HG03159 (cell line): ENCODE measurements around the gene ABLIM3.
"Not testable (repeated sequence)": the region's sequence is repeated elsewhere in the genome, so short reads cannot be mapped to it uniquely, and the experiment has no call there.

Source experiments
- ATAC-seq: cut with Tn5 transposase; IDR thresholded peaks from one replicate; pipeline ENCODE4 v1.9.1; 2021; ENCODE audit warnings: mild to moderate bottlenecking, moderate library complexity; ENCODE audit not compliant: unreplicated experiment

The ABLIM3 gene

DNA sequence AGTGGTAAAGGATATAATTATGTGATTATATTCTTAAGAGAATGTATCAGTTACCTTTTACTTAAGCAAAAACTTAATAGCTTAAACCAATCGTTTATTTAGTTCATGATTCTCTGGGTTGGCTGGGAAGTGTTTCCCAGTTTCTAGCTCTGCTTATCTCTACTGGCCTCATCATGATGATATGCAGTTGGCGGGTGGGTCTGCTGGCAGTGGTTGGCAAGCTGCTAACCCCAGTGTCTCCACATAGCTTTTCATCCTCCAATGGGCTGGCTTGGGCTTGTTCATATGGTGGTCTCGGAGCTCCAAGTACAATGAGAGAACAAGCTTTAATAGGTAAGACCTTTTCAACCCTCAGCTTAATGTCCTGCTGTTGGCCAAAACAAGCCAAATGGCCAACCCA is 43.8 kb downstream of the ABLIM3 start:
- ATAC-seq = no peak

DNA sequence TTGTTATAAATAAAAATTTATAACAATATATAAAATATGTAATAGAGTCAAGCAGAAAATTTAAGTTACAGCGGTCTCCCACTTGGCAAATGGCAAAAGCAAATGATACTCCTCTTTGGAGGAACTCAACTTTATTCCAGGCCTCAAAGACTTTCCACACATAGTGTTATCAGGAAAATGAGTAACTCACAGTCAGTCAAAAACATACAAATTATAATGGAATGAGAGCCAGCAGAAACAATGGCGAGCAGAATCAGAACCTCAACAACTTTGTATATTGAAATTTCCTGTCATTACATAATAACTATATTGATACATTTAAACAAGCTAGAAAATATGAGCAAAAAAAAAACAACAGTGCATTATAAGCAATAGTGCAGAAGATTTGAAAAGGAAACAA is 45.2 kb downstream of the ABLIM3 start:
- no peak for ATAC-seq

DNA sequence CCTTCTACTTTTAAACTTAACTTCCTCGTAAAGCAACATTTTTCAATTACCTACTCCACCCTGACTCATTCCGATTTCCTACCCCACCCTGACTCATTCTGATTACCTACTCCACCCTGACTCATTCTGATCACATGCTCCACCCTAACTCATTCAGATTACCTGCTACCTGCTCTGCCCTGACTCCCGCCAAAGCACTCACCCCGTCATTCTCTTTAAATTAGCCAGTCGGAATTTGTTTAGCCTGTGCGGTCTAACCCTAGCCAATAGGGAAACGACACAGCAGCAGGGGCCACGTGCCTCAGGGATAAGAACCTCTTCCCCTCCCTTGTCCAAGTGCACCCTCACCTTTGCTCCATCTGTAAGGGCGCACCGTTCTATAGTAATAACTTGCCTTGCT is 46.3 kb downstream of the ABLIM3 start:
- ATAC-seq = not testable (repeated sequence)

DNA sequence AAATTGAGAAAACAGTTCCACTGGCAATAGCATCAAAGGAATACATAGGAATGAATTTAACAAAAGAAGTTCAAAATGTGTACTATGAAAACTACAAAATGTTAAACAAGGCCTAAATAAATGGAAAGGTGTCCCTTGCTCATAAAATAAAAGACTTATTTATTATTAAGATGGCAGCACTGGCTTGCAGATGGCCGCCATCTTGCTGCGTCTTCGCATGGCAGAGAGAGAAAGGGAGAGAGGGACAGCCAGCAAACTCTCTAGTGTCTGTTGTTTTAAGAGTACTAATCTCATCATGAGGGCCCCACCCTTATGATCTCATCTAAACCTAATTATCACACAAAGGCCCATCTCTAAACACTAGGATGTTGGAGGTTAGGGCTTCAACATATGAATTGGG is 47.1 kb downstream of the ABLIM3 start:
- no peak for ATAC-seq

DNA sequence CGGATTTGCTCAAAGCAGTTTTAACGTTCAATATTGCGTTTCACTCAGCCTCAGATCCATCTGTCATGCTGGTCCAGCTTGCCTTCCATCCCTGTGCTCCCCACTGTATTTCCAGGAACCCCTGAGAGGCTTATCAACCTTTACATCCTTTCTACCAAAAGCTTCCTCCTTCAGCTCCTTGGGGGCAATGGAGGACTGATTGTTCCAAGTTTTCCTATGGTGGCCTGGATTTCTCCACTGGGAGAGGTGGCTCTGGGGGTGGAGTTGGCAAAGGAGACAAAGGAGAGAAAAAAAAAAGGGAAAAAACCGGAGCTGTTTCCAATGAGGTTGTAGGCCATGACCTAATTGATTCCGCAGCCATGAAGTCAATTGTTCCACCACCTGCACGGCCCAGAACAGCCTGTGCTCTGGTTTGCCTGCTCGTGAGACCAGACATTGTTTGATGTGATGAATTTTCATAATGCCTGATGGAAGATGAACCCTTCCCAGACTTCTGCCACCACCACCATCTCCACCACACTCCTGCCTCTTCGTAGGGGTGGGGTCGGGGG is 54.1 kb downstream of the ABLIM3 start:
- ATAC-seq = no peak

DNA sequence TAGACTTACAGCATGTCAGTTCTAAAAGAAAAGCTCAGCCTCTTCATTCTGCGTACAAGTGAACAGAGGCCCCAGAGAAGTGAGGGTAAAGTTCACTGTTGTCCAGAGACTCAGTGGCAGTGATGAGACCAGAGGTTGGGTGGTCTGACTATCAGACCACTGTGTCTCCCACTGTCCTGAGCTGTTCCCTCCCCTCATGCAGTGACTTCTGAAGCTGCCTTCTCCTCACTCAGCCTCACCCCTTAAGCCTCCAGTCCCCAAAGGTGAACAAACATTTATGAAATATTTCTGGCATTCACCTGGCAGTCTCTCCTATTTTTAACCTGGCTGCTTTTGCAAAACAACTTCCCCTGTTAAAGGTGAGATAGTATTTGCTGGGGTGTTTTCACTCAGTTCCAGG is 54.7 kb downstream of the ABLIM3 start:
- ATAC-seq = no peak

DNA sequence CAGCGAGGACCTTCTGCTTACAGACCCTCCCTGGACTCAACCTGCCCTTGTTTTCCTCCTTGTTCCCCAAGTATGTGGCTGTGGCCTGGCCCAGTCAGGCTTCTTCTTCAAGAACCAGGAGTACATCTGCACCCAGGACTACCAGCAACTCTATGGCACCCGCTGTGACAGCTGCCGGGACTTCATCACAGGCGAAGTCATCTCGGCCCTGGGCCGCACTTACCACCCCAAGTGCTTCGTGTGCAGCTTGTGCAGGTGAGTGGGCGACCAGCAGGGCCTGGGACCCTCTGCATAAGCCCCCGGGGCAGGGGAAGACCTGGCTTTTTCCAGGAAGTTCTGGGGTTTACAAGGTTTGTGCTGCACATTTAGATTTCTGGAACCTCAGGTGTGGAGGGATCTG is 56.9 kb downstream of the ABLIM3 start:
- no peak for ATAC-seq

DNA sequence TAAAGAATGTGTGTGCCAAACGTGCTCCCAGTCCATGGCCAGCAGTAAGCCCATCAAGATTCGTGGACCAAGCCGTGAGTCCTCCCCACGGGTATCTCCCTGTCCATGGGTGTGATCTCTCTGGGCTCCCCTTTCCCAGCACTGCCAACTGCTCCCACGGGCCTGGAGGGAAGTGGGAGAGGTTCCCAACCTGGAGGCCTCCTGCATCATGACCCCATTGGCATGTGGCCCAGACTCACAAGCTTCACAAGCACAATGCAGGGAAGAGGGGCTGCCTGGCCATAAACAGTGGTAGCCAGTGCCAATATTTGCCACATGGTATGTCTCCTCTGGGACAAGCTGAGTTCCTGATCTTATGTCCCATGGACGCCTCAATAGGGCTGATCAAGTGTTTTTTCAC is 59.1 kb downstream of the ABLIM3 start:
- no peak for ATAC-seq

DNA sequence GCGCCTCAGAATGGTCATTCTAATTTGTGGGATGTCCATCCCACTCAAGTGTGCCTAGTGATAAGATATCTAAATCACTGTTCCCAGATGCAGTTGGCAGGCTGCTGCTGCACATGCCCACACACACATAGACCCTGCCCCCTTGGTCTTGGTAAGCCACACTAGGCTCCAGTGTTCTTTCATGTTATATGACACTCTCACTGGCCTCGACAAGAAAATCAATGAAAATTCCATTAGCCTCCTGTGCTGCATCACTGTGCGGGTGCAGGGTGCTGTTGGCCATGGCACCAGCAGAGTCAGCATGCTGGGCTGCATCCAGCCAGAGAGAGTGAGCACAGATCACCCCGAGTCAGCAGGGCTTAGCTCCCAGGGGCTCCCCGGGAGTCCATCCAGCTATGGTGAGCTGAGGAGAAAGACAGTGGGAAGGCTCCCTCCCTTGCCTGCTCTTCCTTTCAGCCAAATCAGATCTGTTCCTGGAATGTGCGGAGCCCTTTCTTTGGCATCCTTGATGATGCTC is 59.9 kb downstream of the ABLIM3 start:
- no peak for ATAC-seq

DNA sequence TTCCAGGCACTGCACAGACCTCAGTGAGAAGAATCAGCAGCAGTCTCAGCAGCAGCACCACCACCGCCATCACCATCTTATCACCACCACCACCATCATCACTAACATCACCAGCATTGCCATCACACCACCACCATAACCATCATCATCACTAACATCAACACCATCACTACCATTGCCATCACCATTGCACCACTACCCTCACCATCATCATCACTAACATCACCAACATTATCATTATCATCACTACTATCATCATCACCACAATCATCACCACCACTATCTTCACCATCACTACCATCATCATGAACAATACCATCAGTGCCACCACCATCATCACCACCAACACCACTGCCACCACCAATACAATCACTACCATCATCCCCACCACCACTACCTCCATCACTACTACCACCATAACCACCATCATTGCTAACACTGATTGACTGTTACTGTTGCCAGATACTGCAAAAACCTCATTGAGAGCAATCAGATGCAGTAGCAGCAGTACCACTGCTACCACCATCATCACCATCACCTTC is 61.7 kb downstream of the ABLIM3 start:
- no peak for ATAC-seq

DNA sequence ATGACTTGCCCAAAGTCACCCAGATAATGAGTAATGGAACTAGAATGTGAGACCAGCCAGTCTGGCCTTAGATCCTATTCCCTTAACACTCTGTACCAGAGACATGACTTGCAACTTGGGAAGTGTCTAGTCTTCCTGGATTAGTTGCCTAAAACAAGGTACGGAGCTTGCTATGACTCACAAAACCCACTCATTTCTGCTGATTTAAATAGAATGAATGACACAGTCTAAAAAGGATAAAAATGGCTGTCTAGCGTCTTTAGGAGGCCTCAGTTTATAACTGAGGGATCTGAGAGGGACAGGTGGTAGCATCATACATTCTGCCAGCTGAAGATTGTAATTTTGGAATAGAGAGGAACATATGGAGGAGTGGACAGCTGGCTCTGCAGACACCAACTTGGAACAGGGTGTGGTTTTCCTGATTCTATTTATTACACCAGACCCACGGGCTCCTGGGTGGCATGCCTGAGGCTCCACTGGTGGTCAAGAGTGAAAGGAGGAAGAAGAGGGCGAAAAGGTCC is 62.7 kb downstream of the ABLIM3 start:
- no peak for ATAC-seq

DNA sequence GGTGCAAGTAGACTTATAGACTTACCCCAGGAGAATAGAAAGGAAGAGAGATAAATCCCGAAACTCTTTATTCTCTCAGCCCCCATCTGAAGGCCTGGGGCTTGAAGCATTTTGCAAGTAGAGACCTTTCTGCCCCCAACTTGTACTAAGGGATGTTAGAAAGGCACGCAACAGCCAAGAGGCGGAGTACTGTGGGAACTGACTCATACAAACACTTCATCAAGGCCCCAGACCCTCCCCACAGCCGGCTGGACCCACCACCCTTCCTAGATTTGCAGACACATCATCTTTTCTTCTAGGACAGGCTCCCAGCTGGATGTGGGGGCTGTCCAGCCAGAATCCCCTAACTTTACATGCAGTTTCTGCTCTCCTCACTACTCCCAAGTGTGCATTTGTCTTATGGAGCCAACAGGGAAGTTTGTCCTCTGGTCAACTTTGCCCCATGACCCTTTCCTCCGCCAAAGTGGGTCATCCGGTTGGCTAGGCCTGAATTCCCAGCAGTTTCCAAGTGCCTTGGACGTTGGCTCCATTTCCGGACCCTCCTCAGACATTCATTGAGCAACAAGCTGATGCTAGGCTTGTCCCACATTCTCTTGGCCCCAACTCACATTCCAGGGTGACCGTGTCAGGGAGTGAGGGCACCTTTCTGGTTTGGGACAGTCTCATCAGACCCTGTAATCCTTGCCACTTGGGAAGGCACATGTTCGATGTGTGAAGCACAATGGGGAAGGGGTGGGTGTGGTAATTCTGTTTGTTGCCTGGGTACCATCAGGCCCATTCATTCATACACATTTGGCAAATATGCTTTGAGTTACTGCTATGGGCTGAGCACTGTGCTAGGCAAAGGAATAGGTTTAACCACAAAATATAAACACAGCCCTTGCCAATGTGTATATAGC is 64.6 kb downstream of the ABLIM3 start:
- no peak for ATAC-seq

DNA sequence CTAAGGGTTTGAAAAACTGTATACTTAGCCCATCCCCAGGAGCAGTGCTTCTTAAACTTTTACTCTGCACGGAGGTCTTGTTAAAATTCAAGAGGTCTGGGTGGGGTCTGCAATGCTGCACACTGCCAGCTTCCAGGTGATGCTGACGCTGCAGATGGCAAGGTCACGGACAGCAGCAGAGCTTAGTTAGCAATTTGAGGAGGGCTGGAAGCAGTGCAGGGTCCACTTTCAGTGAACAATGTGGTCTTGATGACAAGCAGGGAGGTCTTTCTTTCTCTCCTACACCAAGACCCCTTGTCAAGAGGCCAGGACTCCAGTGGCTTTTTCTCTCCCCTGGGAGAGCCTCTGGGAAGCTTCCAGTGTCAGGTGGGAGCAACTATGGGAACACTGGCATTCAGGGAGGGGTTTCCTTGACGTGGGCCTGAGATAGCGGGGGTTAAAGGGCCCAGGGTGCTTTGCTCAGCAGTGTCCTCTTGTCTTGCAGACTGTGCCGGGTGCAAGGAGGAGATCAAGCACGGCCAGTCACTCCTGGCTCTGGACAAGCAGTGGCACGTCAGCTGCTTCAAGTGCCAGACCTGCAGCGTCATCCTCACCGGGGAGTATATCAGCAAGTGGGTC is 65.3 kb downstream of the ABLIM3 start:
- no peak for ATAC-seq

DNA sequence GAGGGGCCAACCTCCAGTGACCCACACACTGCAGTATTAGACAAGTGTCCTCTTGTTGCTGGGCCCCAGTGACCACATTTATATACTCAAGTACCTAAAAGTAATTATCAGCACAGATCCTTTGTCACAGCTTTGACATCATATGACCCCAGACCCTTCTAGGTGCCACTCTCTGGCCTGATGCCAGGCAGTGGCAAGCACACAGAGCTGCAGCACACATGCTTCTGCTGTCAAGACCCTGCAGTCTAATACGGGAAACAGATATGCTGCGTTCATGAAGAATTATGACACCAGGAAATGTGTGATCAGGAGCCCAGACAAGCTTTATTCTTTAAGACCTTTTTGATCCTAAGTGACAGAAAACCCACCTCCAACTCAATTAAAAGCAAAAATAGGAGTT is 66.5 kb downstream of the ABLIM3 start:
- ATAC-seq = no peak

DNA sequence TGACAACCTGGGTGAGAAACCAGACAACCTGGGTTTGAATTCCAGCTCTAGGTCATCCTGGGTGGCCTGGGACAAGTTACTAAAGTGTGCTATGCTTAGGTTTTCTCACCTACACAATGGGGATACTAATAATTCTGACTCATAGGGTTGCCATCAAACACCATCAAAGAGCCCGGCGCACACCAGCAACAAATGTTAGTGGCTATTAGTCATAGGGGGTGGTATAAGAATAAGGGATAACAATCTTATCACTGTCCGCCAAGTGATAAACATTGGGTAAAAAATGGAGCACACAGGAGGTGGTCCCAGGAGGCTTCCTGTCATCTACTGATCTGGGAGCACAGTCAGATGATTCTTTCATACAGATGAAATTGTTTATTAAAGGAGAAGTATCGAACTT is 68.9 kb downstream of the ABLIM3 start:
- ATAC-seq = no peak

DNA sequence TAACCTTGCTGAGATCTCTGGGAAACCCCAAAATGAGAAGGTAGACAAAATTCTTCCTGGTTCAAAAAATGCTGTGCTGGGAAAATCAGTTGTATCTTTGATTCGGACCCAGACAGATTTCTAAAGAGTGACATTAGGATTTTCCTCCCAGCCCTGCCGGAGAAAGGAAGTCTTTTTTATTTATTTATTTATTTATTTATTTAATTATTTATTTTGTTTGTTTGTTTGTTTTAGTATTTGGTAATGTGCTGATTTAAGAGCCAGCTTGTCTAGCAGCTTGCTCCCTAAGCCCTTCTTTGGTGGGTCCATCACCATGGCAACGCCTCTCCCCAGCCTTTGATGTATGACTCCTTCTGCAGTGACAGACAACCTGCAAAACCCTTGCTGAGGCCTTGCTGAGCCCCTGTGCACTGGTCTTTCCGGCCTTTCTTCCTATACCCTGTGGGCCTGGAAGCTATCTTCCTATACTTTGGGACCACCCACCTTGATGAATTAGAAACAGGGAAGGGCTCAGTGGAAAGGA is 69.7 kb downstream of the ABLIM3 start:
- ATAC-seq = no peak

DNA sequence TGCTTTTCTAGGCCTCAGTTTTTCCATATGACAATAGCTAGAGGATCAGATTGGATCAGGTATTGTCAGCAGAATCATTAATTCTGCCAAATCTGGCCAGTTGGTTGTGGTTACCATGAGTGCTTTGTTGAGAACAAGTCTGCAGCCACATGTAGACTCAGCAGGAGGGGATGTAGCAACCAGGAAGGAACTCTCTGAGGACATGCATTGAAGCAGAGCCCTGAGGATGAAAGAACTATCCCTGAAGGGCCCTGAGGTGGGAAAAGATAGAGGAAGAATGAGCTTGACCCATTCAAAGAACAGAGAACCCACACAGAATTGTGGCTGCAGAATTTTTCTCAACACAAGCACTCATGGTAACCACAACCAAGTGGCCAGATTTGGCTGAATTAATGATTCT is 70.3 kb downstream of the ABLIM3 start:
- ATAC-seq = no peak

DNA sequence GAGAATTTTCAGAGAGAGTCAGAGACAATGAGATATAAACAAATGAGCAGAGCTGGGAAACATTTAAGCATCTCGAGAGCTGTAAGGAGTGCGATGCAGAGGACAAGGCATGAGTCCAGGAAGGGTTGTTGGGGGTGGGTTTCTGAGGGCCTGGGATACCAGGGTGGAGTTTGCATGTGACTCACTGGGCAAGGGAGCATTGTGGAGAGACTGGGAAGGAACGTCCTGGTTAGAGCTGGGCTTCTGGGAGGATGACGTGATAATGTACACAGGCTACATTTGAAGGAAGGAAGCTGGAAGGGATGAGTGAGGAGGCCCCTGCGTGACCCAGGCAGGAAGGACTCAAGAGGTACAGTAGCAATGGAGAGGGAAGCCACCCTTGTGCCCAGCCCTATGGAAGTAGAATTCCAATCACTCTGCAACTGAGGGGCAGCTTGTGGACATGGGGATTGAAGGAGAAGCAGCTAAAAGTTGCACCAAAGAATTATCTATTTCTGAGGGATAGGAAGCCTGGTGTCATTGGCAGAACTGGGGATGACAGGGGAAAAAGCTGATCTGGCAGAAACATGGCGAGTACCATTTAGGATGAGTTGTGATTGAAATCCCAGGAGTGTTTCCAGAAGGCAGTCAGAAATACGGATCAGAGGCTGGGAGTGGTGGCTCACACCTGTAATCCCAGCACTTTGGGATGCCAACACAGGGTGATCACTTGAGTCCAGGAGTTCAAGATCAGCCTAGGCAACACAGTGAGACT is 71.1 kb downstream of the ABLIM3 start:
- no peak for ATAC-seq

DNA sequence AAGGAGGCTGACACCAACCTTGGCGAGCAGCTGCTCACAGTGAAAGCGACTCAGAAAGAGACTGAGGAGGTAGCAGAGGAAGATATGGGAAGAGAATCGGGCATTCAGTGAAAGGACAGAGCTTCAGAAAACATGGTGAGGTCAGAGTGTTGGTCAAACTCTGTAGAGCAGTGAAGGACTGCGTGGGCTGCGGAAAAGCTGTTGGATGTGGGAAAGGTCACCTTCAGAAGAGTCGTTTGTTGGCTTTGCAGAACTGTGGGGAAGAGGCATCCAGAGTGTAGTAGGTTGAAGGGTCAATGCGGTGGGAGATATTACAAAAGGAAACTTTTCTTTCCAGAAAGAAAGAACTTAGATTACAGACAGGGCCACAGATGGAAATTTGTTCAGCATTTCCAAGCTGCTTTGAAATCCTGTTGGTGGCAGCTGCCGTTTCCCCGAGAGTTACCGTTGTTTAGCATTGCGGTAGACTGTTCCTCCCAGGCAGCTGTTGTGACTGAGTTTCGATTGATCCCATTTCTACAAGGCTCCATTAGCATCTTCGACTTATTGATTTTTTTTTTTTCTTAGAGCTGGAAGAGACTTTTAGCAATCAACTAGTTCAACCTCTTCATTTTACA is 72.1 kb downstream of the ABLIM3 start:
- ATAC-seq = no peak

DNA sequence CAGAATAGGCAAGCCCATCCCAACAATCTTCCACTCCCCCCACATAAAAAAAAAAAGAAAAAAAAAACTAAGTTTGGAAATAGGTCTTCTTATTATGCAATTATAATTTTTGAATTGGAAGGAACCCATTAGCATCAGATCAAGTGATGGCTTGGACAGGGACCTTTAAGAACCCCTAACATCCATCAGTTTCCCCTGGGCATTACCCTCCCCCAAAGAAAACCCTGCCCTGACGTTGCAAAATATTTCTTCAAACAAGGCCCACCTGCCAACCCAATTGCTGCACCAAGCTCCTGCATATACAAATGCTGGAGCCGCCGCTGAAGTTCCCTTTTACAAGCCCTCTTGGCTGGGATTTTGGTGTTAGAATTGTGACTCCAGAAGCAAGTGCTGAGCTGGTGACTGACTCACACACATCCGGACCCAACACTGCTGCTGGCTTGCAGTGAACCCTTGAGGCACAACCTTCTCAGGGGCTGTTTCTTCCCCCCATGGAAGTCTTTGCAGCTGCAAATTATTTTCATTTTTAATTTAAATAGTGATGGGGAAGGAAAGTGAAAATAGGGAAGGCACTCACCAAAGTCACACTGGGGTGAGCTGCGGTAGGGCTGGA is 74.3 kb downstream of the ABLIM3 start:
- ATAC-seq = no peak
